ENCODE measurements around the gene EPN2.
"Not testable (repeated sequence)": the region's sequence is repeated elsewhere in the genome, so short reads cannot be mapped to it uniquely, and the experiment has no call there.

The EPN2 gene

GRCh38 chr17:19268611-19269010 is 31.4 kb downstream of the EPN2 start:
- no peak for DNase-seq (ENCODE audit: low read depth)

DNA sequence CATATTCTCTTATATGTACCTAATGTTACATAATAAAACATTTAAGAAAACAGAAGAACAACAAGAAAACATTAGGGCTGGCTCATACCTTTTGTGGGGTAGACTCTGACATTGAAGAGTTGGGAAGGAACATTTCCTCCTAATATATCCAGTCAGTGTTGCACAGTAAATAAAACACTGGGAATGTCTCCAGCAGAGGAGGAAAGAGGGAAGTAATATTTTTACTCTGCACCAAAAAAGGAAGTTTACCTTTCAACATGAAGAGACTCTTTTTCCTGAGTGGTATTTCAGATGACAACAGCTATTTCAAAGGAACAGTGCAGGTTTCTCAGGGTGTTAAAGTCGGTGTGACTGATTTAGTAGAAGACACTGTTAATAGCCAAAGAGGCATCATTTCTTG is 31.9 kb downstream of the EPN2 start:
- no peak for DNase-seq (ENCODE audit: low read depth)

- DNase-seq (ENCODE audit: low read depth), result no peak
Measured at GRCh38 chr17:19269641-19270040, 32.5 kb downstream of the EPN2 start.

DNA sequence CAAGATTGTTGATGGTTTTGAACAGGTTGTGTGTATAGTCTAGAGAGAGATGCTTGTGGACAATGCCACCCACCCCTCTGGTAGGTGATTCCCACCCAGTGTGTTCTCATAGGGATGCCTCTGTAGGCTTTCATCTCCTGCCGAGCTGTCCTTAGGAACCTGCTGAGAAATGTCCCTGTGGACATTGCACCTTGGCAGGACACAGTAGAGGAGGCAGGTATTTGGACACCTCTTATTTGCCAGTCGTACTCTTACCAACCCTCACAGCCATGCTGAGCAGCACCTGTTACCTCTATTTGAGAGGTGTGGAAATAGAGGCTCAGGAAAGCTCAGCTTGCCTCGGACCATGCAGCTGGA is 33.2 kb downstream of the EPN2 start:
- DNase-seq (ENCODE audit: low read depth), result no peak

DNA sequence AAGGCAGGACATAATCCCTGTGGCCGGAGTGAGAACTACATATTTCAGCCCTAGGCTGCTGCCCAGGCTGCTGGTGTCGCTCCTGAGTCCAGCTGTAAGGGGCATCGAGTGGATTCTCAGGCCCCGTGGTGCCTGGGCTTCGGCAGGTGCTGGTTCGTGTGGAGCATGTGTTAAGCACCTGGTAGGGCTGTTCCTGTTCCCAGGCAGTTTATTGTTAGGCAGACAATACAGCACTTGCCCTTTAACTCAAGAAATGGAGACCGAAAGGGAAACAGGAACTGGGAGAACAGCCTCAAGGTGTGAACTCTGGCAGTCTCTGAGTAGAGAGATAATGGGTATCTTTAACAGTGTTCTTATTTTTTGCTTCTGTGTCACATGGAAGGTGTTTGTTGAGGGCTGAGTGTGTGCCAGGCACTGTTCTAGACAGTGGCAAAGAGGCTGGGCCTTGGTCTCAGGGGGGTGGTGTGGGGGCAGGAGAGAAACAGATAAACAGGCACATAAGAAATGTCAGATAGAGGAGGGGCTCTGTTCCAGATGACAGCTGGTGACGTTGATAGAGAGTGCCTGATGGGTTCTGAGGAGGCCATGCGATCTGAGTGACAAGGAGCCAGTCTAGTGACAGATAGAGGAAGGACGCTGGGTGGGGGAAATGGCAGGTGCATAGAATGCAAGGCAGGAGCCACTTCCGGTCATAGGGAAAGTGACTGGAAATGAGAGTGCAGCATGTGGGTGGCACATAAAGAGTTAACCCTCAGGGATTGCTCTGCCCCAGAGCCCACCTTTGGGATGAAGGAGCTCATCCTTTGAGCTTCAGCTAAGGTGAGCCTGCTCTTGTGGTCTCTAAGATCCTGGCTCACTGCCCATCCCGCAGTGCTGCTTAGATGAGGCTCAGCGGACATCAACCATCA is 33.8 kb downstream of the EPN2 start:
- no peak for DNase-seq (ENCODE audit: low read depth)

- no peak for DNase-seq (ENCODE audit: low read depth)
Measured at GRCh38 chr17:19271780-19272357, 34.7 kb downstream of the EPN2 start.

DNA sequence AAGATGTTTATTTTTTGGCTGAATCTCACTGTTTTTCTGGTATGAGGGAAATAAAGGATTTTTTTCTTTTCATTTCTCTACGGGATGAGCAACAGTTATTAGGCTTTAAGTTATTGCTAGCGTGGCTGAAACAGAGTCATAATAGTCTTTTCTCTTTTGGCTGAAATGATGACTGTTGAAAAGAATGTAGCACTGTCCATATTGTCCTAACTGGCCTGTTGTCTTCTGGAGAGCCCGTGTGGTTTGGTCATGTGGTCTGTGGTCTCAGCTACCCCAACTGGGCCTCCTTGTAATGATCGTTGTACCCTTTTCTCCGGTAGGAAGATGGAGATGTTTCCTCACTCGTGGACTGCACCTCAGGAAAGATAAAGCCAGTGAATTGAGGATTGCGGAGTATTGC is 36.6 kb downstream of the EPN2 start:
- no peak for DNase-seq (ENCODE audit: low read depth)

- DNase-seq (ENCODE audit: low read depth), result no peak
Measured at GRCh38 chr17:19274893-19275292, 37.7 kb downstream of the EPN2 start.

GRCh38 chr17:19275457-19276127 is 38.4 kb downstream of the EPN2 start:
- no peak for DNase-seq (ENCODE audit: low read depth)

GRCh38 chr17:19278284-19278683 is 41.1 kb downstream of the EPN2 start:
- not testable (repeated sequence) for DNase-seq (ENCODE audit: low read depth)

DNA sequence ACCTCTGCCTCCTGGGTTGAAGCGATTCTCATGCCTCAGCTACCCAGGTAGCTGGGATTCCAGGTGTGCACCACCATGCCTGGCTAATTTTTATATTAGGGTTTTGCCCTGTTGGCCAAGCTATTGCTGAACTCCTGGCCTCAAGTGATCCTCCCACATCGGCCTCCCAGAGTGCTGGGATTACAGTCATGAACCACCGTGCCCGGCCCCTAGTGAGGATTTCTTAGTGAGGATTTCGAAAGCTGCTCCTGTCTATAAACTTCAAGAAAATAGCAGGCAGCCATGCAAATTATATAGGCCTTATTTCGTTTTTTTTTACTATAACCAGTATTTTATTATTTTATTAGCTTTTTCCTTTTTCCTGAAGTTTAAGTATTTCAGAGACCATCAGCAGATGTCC is 41.6 kb downstream of the EPN2 start:
- no peak for DNase-seq (ENCODE audit: low read depth)

- no peak for DNase-seq (ENCODE audit: low read depth)
Measured at GRCh38 chr17:19281161-19281560, 44.0 kb downstream of the EPN2 start.

- no peak for DNase-seq (ENCODE audit: low read depth)
Measured at GRCh38 chr17:19284005-19284959, 47.1 kb downstream of the EPN2 start.

- no peak for DNase-seq (ENCODE audit: low read depth)
Measured at GRCh38 chr17:19285213-19285900, 48.2 kb downstream of the EPN2 start.

GRCh38 chr17:19286751-19287341 is 49.7 kb downstream of the EPN2 start:
- no peak for DNase-seq (ENCODE audit: low read depth)

DNA sequence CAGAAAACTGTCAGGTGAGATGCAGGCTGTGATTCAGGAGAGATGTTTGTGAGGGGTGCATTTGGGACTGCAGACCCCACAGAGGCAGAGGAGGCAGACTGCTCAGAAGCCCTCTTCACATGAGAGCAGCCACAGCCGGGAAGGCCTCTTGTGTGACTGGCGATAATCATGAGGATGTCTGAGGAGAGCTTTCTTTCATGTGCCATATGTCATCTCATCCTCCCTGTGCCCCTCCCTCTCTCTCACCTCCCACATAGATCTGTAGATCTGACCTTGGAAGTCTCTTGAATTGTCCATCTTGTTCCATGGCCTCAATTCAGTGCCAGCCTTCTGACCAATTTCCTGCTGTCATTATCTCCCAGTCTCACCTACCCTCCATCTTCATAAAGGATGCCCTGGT is 50.5 kb downstream of the EPN2 start:
- DNase-seq (ENCODE audit: low read depth), result no peak

DNA sequence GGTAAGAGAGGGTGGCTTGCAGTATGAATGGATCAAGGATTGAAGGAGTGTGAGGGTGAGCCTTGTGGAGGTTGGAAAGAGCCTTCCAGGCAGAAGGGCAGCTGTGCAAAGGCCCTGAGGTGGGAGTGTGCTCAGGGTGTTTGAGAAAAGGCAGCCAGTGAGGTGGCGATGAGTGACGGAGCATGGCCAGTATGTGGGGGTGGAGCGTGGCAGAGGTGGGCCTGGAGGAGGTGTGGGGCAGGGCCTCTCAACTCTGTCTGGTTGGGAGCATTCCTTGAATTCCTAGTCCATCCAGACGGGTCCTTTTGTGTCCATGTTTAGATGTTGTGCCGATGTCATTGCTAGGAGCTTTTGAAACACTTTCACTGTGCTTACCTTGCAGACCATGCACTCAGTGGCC is 51.3 kb downstream of the EPN2 start:
- DNase-seq (ENCODE audit: low read depth), result no peak

GRCh38 chr17:19290066-19290705 is 53.0 kb downstream of the EPN2 start:
- DNase-seq (ENCODE audit: low read depth), result no peak

DNA sequence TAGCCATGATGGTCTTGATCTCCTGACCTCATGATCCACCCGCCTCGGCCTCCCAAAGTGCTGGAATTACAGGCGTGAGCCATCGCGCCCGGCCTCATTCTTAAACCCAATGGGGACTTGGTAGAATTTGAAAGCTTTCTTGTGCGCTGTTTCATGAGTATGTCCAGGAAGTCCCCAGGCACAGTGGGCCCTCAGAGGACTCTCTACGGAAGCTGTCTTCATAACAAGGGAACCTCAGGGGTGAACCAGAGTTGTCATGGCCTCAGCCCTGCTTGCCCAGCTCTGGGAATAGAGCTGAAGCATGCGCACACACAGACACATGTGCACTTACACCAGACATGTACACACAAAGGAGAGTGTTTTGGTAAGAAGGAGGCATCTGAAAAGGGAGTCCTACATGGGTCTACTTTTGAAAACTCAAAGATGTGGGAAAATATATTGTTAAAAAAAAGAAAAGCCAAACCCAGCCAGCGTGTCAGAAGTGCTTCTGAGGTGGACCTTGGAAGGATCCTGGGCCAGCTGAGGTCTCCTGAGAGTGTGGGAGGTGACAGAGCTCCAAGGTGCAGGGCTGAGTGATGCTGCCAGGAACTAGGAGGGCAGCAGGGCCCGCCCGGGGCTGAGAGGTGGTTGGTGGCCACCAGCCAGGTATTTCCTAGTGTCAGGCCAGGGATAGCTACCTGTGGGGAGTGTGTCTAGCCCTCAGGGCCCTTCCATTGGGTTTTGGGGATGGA is 54.6 kb downstream of the EPN2 start:
- no peak for DNase-seq (ENCODE audit: low read depth)

DNA sequence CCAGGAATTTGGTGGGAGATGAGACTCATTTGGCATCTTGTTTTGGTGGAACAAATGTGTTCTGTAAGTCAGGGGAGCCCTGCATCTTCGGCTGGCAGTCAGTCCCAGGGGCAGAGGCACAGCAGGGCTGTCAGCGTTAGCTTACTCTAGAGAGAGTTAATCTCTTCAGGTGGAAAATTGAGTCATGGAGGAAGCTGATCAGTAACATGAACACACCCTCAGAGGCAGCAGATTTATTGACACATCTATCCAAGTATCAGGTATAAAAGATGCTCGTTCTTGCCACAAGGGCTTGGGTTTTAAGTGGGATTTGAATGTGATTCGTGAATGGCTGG is 55.2 kb downstream of the EPN2 start:
- no peak for DNase-seq (ENCODE audit: low read depth)

Measured in activated gamma-delta T cell treated with anti-CD3 and anti-CD28 coated beads, Interleukin-2, amount 50 U/mL, for 16 hours (primary cell).